GM12878 (cell line): Measurements from ENCODE around the gene OR4K2.

Experiments
- ESRRA ChIP-seq: IDR thresholded peaks from 2 replicates; pipeline ENCODE4 v1.6.1; 2012; ENCODE audit warnings: mild to moderate bottlenecking, low read length, improper control_type of control experiment
- FOXM1 ChIP-seq: IDR thresholded peaks from 2 replicates; pipeline ENCODE4 v1.6.1; 2012; ENCODE audit warnings: low read depth, mild to moderate bottlenecking, inconsistent platforms, low read length, moderate library complexity
- HDAC6 ChIP-seq: fragments of 200-600 bp; sonication (generic); IDR thresholded peaks from one replicate; pipeline ENCODE4 v1.8.0; 2017; ENCODE audit warnings: antibody characterized with exemption; ENCODE audit not compliant: unreplicated experiment
- POLR2A ChIP-seq: IDR thresholded peaks from 2 replicates; pipeline ENCODE4 v1.6.1; 2011; ENCODE audit warnings: low read depth, mild to moderate bottlenecking, low read length
- SMC3 ChIP-seq: IDR thresholded peaks from 2 replicates; pipeline ENCODE4 v1.6.1; 2011; ENCODE audit warnings: low read length, improper control_type of control experiment, borderline replicate concordance
- TAF1 ChIP-seq: IDR thresholded peaks from 2 replicates; pipeline ENCODE4 v1.6.1; 2011; ENCODE audit warnings: mild to moderate bottlenecking, low read depth, low read length, borderline replicate concordance
- ZZZ3 ChIP-seq: IDR thresholded peaks from 2 replicates; pipeline ENCODE4 v1.6.1; 2011; ENCODE audit warnings: low read depth; ENCODE audit not compliant: control insufficient read depth, insufficient read length
- TF ChIP-seq, protein P1 (sequence below), 3 experiments: IDR thresholded peaks in 2 of 3; conservative IDR thresholded peaks in 1 of 3; 2 replicates each; pipeline ENCODE4 v1.5.1; 2011; ENCODE audit warnings: low read depth in 3 of 3, low read length in 3 of 3, mild to moderate bottlenecking in 3 of 3, control low read depth in 2 of 3, moderate library complexity in 2 of 3, inconsistent platforms in 1 of 3, mixed read lengths in 1 of 3; ENCODE audit not compliant: control insufficient read depth in 2 of 3, insufficient read depth in 1 of 3; ENCODE audit errors: extremely low read depth in 1 of 3
- TF ChIP-seq, protein P2 (sequence below): fragments of 450-650 bp; IDR thresholded peaks from 2 replicates; pipeline ENCODE4 v1.6.1; 2016; ENCODE audit warnings: mild to moderate bottlenecking, moderate library complexity, borderline replicate concordance
- TF ChIP-seq, protein P3 (sequence below): fragments of 450-650 bp; IDR thresholded peaks from 2 replicates; pipeline ENCODE4 v1.6.1; 2017; ENCODE audit warnings: mild to moderate bottlenecking
- TF ChIP-seq, protein P4 (sequence below): fragments of 450-650 bp; formaldehyde crosslinking; IDR thresholded peaks from 2 replicates; pipeline ENCODE4 v1.4.0; 2022; ENCODE audit warnings: mild to moderate bottlenecking, moderate library complexity
- TF ChIP-seq, protein P5 (sequence below): IDR thresholded peaks from 2 replicates; pipeline ENCODE4 v1.6.1; 2012; ENCODE audit warnings: low read length, inconsistent platforms

DNA sequence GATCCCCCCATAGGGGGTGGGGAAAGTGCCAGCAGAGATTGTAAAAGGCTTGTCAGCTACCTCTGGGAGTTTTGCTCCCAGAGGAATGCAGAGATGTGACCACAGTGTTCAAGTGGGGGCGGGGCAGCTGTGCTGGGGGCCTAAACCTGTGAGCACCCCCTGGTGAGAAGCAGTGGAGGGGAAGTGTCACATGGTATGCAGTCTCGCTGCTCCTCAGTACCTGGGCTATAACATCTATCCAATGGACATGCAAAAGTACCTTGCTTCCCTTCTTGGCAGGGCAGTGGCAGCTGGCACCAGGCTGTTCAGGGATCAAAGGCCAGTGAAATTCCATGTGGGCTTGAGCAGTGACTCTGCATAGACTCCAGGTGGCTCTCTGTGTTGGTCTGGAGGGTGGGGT lies 20.3 kb downstream of the OR4K2 start:
- TF ChIP-seq, protein P1, sequence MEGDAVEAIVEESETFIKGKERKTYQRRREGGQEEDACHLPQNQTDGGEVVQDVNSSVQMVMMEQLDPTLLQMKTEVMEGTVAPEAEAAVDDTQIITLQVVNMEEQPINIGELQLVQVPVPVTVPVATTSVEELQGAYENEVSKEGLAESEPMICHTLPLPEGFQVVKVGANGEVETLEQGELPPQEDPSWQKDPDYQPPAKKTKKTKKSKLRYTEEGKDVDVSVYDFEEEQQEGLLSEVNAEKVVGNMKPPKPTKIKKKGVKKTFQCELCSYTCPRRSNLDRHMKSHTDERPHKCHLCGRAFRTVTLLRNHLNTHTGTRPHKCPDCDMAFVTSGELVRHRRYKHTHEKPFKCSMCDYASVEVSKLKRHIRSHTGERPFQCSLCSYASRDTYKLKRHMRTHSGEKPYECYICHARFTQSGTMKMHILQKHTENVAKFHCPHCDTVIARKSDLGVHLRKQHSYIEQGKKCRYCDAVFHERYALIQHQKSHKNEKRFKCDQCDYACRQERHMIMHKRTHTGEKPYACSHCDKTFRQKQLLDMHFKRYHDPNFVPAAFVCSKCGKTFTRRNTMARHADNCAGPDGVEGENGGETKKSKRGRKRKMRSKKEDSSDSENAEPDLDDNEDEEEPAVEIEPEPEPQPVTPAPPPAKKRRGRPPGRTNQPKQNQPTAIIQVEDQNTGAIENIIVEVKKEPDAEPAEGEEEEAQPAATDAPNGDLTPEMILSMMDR (IDR thresholded peaks at IDR 0.05 in 2 of 3, conservative IDR thresholded peaks at IDR 0.05 in 1 of 3; ENCODE audit: control insufficient read depth in 2 of 3, extremely low read depth in 1 of 3, insufficient read depth in 1 of 3, low read depth in 3 of 3, low read length in 3 of 3): no peak
- TF ChIP-seq SMC3: no peak
- TF ChIP-seq POLR2A: no peak
- TF ChIP-seq HDAC6: no peak
- TF ChIP-seq, protein P2, sequence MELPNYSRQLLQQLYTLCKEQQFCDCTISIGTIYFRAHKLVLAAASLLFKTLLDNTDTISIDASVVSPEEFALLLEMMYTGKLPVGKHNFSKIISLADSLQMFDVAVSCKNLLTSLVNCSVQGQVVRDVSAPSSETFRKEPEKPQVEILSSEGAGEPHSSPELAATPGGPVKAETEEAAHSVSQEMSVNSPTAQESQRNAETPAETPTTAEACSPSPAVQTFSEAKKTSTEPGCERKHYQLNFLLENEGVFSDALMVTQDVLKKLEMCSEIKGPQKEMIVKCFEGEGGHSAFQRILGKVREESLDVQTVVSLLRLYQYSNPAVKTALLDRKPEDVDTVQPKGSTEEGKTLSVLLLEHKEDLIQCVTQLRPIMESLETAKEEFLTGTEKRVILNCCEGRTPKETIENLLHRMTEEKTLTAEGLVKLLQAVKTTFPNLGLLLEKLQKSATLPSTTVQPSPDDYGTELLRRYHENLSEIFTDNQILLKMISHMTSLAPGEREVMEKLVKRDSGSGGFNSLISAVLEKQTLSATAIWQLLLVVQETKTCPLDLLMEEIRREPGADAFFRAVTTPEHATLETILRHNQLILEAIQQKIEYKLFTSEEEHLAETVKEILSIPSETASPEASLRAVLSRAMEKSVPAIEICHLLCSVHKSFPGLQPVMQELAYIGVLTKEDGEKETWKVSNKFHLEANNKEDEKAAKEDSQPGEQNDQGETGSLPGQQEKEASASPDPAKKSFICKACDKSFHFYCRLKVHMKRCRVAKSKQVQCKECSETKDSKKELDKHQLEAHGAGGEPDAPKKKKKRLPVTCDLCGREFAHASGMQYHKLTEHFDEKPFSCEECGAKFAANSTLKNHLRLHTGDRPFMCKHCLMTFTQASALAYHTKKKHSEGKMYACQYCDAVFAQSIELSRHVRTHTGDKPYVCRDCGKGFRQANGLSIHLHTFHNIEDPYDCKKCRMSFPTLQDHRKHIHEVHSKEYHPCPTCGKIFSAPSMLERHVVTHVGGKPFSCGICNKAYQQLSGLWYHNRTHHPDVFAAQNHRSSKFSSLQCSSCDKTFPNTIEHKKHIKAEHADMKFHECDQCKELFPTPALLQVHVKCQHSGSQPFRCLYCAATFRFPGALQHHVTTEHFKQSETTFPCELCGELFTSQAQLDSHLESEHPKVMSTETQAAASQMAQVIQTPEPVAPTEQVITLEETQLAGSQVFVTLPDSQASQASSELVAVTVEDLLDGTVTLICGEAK: no peak
- TF ChIP-seq, protein P3, sequence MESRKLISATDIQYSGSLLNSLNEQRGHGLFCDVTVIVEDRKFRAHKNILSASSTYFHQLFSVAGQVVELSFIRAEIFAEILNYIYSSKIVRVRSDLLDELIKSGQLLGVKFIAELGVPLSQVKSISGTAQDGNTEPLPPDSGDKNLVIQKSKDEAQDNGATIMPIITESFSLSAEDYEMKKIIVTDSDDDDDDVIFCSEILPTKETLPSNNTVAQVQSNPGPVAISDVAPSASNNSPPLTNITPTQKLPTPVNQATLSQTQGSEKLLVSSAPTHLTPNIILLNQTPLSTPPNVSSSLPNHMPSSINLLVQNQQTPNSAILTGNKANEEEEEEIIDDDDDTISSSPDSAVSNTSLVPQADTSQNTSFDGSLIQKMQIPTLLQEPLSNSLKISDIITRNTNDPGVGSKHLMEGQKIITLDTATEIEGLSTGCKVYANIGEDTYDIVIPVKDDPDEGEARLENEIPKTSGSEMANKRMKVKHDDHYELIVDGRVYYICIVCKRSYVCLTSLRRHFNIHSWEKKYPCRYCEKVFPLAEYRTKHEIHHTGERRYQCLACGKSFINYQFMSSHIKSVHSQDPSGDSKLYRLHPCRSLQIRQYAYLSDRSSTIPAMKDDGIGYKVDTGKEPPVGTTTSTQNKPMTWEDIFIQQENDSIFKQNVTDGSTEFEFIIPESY: no peak
- TF ChIP-seq, protein P4, sequence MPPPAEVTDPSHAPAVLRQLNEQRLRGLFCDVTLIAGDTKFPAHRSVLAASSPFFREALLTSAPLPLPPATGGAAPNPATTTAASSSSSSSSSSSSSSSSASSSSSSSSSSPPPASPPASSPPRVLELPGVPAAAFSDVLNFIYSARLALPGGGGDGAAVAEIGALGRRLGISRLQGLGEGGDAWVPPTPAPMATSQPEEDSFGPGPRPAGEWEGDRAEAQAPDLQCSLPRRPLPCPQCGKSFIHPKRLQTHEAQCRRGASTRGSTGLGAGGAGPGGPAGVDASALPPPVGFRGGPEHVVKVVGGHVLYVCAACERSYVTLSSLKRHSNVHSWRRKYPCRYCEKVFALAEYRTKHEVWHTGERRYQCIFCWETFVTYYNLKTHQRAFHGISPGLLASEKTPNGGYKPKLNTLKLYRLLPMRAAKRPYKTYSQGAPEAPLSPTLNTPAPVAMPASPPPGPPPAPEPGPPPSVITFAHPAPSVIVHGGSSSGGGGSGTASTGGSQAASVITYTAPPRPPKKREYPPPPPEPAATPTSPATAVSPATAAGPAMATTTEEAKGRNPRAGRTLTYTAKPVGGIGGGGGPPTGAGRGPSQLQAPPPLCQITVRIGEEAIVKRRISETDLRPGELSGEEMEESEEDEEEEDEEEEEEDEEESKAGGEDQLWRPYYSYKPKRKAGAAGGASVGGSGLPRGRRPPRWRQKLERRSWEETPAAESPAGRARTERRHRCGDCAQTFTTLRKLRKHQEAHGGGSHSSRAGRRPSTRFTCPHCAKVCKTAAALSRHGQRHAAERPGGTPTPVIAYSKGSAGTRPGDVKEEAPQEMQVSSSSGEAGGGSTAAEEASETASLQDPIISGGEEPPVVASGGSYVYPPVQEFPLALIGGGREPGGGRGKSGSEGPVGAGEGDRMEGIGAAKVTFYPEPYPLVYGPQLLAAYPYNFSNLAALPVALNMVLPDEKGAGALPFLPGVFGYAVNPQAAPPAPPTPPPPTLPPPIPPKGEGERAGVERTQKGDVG (CRISPR knock-in tag): no peak
- TF ChIP-seq, protein P5, sequence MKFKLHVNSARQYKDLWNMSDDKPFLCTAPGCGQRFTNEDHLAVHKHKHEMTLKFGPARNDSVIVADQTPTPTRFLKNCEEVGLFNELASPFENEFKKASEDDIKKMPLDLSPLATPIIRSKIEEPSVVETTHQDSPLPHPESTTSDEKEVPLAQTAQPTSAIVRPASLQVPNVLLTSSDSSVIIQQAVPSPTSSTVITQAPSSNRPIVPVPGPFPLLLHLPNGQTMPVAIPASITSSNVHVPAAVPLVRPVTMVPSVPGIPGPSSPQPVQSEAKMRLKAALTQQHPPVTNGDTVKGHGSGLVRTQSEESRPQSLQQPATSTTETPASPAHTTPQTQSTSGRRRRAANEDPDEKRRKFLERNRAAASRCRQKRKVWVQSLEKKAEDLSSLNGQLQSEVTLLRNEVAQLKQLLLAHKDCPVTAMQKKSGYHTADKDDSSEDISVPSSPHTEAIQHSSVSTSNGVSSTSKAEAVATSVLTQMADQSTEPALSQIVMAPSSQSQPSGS: no peak
- no peak for TF ChIP-seq ESRRA
- no peak for TF ChIP-seq ZZZ3
- no peak for TF ChIP-seq TAF1
- TF ChIP-seq FOXM1: no peak
